K562 (cell line): ENCODE results near the gene P2RY13. TPM values are rescaled to one million over a fixed set of nuclear protein-coding genes. Genes with fewer than 3 reads are reported as not detected.

Source experiments
- ATAC-seq: fragments of 200-7000 bp; cut with Tn5 transposase; 3 replicates; pipeline ENCODE4 v1.9.1; 2020; ENCODE audit warnings: moderate library complexity
- BruUV-seq: library from RNA; stranded (reverse); fragments of 400-500 nt; replicated peaks from 2 replicates; lab custom pipeline; 2021; lab: Mats Ljungman, UMichigan
- CTCF ChIA-PET: fragments of 300-600 bp; formaldehyde crosslinking; extraction: SDS; loops from one replicate; lab custom pipeline; 2021; ENCODE audit warnings: low intra/inter-chr PET ratio; lab: Yijun Ruan, JAX
- POLR2A ChIA-PET: fragments of 300-600, 350-650 bp; sonication (Branson Sonifier 250); formaldehyde crosslinking; extraction: SDS; loops from one replicate; lab custom pipeline; 2021; ENCODE audit warnings: antibody characterized with exemption, inconsistent platforms; lab: Yijun Ruan, JAX
- DNase-seq, 4 experiments: peaks; one replicate each; pipeline versions ENCODE4 v3.0.0 to v3.0.0-alpha.2; 2011 to 2018; ENCODE audit warnings: low spot score in 3 of 4, mixed read lengths in 3 of 4; ENCODE audit errors: extremely low read depth in 1 of 4
- FAIRE-seq: peaks from 2 replicates; lab custom pipeline; 2011; peaks lifted over from hg19 to GRCh38; lab: Jason Lieb, UNC
- H2AFZ ChIP-seq: 2 replicates; pipeline ENCODE4 v1.6.0; 2011; ENCODE audit warnings: low read depth, low read length, control low read depth, inconsistent platforms
- H3K27ac ChIP-seq: fragments of 200-600 bp; 3 replicates; pipeline ENCODE4 v1.8.0; 2011; ENCODE audit warnings: low read depth, mild to moderate bottlenecking, control low read depth, inconsistent platforms, low read length, moderate library complexity, mixed read lengths; ENCODE audit errors: extremely low read depth
- H3K27me3 ChIP-seq, 2 experiments: fragments of 300-600 bp in 1 of 2; 2 replicates in 1 of 2; 3 replicates in 1 of 2; pipeline versions ENCODE4 v1.6.0 to v1.8.0; 2011; ENCODE audit warnings: inconsistent platforms in 2 of 2, low read length in 2 of 2, mild to moderate bottlenecking in 1 of 2, mixed read lengths in 1 of 2, moderate library complexity in 1 of 2; ENCODE audit not compliant: control insufficient read depth in 2 of 2, insufficient read depth in 2 of 2
- H3K36me3 ChIP-seq: fragments of 300-600 bp; 3 replicates; pipeline ENCODE4 v1.8.0; 2011; ENCODE audit warnings: mild to moderate bottlenecking, low read length, inconsistent platforms; ENCODE audit not compliant: control insufficient read depth, insufficient read depth
- H3K4me1 ChIP-seq, 2 experiments: fragments of 200-600 bp in 1 of 2; replicated peaks in 1 of 2; 2 replicates in 1 of 2; 3 replicates in 1 of 2; pipeline versions ENCODE4 v1.5.1 to v1.8.0; 2011; ENCODE audit warnings: inconsistent platforms in 2 of 2, low read length in 2 of 2, mild to moderate bottlenecking in 1 of 2, mixed read lengths in 1 of 2, moderate library complexity in 1 of 2; ENCODE audit not compliant: control insufficient read depth in 2 of 2, insufficient read depth in 2 of 2
- H3K4me2 ChIP-seq: 2 replicates; pipeline ENCODE4 v1.6.1; 2011; ENCODE audit warnings: low read length, control low read depth, inconsistent platforms, mixed read lengths; ENCODE audit not compliant: insufficient read depth
- H3K4me3 ChIP-seq: fragments of 200-600 bp; sonication (generic), shearing (Covaris generic); 2 replicates; pipeline ENCODE4 v1.5.1; 2016; ENCODE audit warnings: control low read depth, inconsistent platforms
- H3K79me2 ChIP-seq: fragments of 200-600 bp; 3 replicates; pipeline ENCODE4 v1.8.0; 2011; ENCODE audit warnings: low read length, inconsistent platforms; ENCODE audit not compliant: control insufficient read depth, insufficient read depth
- H3K9ac ChIP-seq, 2 experiments: 2 replicates each; pipeline versions ENCODE4 v1.6.0 to v1.6.1; 2011; ENCODE audit warnings: low read depth in 2 of 2, low read length in 2 of 2, control low read depth in 1 of 2, inconsistent platforms in 1 of 2, mild to moderate bottlenecking in 1 of 2, mixed read lengths in 1 of 2; ENCODE audit not compliant: insufficient read depth in 1 of 2
- H3K9me1 ChIP-seq: one replicate; pipeline ENCODE4 v1.6.0; 2011; ENCODE audit warnings: inconsistent platforms, mild to moderate bottlenecking, low read length, moderate library complexity; ENCODE audit not compliant: control insufficient read depth, insufficient read depth
- H3K9me3 ChIP-seq: replicated peaks from 2 replicates; pipeline ENCODE4 v1.5.1; 2011; ENCODE audit warnings: low read depth, low read length, inconsistent platforms; ENCODE audit not compliant: control insufficient read depth, insufficient read depth
- H4K20me1 ChIP-seq: replicated peaks from 2 replicates; pipeline ENCODE4 v1.6.1; 2011; ENCODE audit warnings: low read length, inconsistent platforms, mixed read lengths; ENCODE audit not compliant: control insufficient read depth, insufficient read depth
- BCOR ChIP-seq: fragments of 450-650 bp; IDR thresholded peaks from 2 replicates; pipeline ENCODE4 v1.6.1; 2016
- FUS ChIP-seq: fragments of 200-400 bp; formaldehyde crosslinking; optimal IDR thresholded peaks from 2 replicates; pipeline ENCODE3; 2017; ENCODE audit warnings: low read depth, low read length
- GATAD2B ChIP-seq: fragments of 450-650 bp; IDR thresholded peaks from 2 replicates; pipeline ENCODE4 v1.6.1; 2017; ENCODE audit warnings: mild to moderate bottlenecking, borderline replicate concordance
- MCM5 ChIP-seq: fragments of 450-650 bp; IDR thresholded peaks from 2 replicates; pipeline ENCODE4 v1.6.1; 2016; ENCODE audit warnings: low read depth
- MYBL2 ChIP-seq, 2 experiments: fragments of 450-650 bp in 1 of 2; sonication (generic) in 1 of 2; formaldehyde crosslinking in 1 of 2; IDR thresholded peaks; 2 replicates each; pipeline versions ENCODE4 v1.6.1 to v1.8.1; 2017 to 2022; ENCODE audit warnings: borderline replicate concordance in 1 of 2, inconsistent platforms in 1 of 2, low read depth in 1 of 2, mild to moderate bottlenecking in 1 of 2, missing genetic modification reagents in 1 of 2, moderate library complexity in 1 of 2
- NR4A1 ChIP-seq, 2 experiments: fragments of 250-450 bp in 1 of 2; fragments of 450-650 bp in 1 of 2; sonication (Bioruptor Pico) in 1 of 2; IDR thresholded peaks; 2 replicates each; pipeline versions ENCODE4 v1.4.0 to v1.6.1; 2016 to 2020; ENCODE audit warnings: mild to moderate bottlenecking in 2 of 2, missing compliant biosample characterization in 1 of 2, missing genetic modification characterization in 1 of 2, moderate library complexity in 1 of 2
- RBBP5 ChIP-seq: fragments of 200-600 bp; sonication (generic); IDR thresholded peaks from 2 replicates; pipeline ENCODE4 v1.6.1; 2012; ENCODE audit warnings: borderline replicate concordance, mild to moderate bottlenecking, low read length, control low read depth, inconsistent platforms; ENCODE audit not compliant: insufficient read depth, poor library complexity, severe bottlenecking
- SRF ChIP-seq, 2 experiments: fragments of 250-450, 450-650 bp in 1 of 2; sonication (Bioruptor Pico) in 1 of 2; sonication (generic) in 1 of 2; formaldehyde crosslinking; IDR thresholded peaks; 2 replicates each; pipeline versions ENCODE4 v1.5.0 to v1.5.1; 2020 to 2022; ENCODE audit warnings: mild to moderate bottlenecking in 1 of 2, missing genetic modification reagents in 1 of 2
- ZNF133 ChIP-seq: fragments of 250-450 bp; sonication (Bioruptor Pico); IDR thresholded peaks from 2 replicates; pipeline ENCODE4 v1.4.0; 2020; ENCODE audit warnings: mild to moderate bottlenecking
- WGBS: fragments of 100-300 bp; shearing (Covaris generic); methylation state at CpG from one replicate; pipeline ENCODE4 v1.1.6; 2016; ENCODE audit warnings: low coverage, mixed read lengths; ENCODE audit not compliant: insufficient coverage; ENCODE audit errors: missing lambda C conversion rate; 5-methylcytosine and 5-hydroxymethylcytosine counted together
- in situ Hi-C: fragments of 300-500 bp; cut with MboI; formaldehyde crosslinking; loops from 4 replicates; pipeline ENCODE4 v1.15.0; 2018; ENCODE audit warnings: inconsistent platforms, mixed read lengths
- intact Hi-C: fragments of 100-400 bp; cut with micrococcal nuclease; formaldehyde crosslinking; loops from 2 replicates; pipeline ENCODE4 v1.14.2; 2022
- polyA plus RNA-seq, 8 experiments: library from polyadenylated mRNA; depleted of rRNA in 4 of 8; stranded (reverse) in 5 of 8; unstranded in 3 of 8; fragments of >200 nt; fragmentation: Nextera tagmentation in 2 of 8; fragmentation: Illumina TruSeq in 1 of 8; extraction: Ambion mirVana in 2 of 8; extraction: Trizol in 1 of 8; gene quantifications; 2 replicates each; pipeline versions ENCODE4 v1.2.1 to v1.2.3, GENCODE V29; 2011 to 2014; ENCODE audit warnings: inconsistent platforms in 1 of 8, missing spikeins in 1 of 8
- total RNA-seq, 7 experiments: library from RNA; depleted of rRNA in 6 of 7; stranded (reverse); fragments of >200 nt in 6 of 7; fragmentation: Illumina TruSeq in 2 of 7; extraction: Trizol in 2 of 7; gene quantifications; 2 replicates each; pipeline versions ENCODE4 v1.2.1 to v1.2.3, GENCODE V29; 2011 to 2021; ENCODE audit warnings: low replicate concordance in 1 of 7
- TF ChIP-seq, protein P1 (sequence below): fragments of 200-800 bp; sonication (Bioruptor generic); IDR thresholded peaks from 2 replicates; pipeline ENCODE4 v1.6.1; 2016; ENCODE audit warnings: missing genetic modification characterization, missing compliant biosample characterization
- TF ChIP-seq, protein P2 (sequence below): sonication (generic); formaldehyde crosslinking; IDR thresholded peaks from 2 replicates; pipeline ENCODE4 v1.8.0; 2023; ENCODE audit warnings: mild to moderate bottlenecking, missing genetic modification reagents

The P2RY13 gene
- total and polyA plus RNA-seq, 9 of the 15 experiments (the other 6 are each of a cell fraction or from before 2014, with no cell fraction given), result not detected

DNA sequence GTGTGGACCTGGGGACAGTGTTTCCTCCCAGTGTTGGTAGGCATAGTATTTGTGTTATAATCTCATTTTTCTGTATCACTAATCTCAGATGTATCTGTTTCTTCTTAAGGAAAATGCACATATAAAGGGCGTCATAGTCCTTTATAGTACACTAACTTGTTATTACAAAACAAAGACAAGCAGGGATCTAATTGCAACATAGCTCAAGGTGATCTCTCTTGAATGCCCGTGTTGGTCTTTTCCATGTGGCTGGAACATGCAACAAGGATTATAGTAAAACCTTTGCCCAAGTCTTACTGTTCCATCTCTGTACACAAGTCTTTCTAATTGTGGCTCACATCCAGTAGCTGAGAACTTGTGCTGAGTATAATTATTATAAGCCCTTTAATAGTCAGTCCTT, 9.2 kb downstream of the P2RY13 start:
- ChIA-PET CTCF (no interaction called here), POLR2A (interaction anchor here (1.2 kb wide), 1 partner anchor 12 kb away, joined by 3 read pairs; no protein-coding TSS in a partner anchor)
- Histone ChIP-seq H3K27ac (no peak overlapping the region), H4K20me1 (no peaks in the 10 kb centered on the region), H3K36me3 (no peaks in the 10 kb centered on the region), H3K4me2 (no peak overlapping the region), H3K9me3 (no peaks in the 10 kb centered on the region), H3K9ac (no peak overlapping the region), H3K4me3 (no peak overlapping the region), H3K9me1 (no peaks in the 10 kb centered on the region), H2AFZ (no peak overlapping the region), H3K27me3 (peaks cover 5 to 8% of the 10 kb centered on the region in 2 experiments; a peak in 3 of 5 replicates), H3K79me2 (no peaks in the 10 kb centered on the region), H3K4me1 (no peaks in the 10 kb centered on the region)
- 0% methylated on average over 2 of the region's 2 CpGs for WGBS
- in situ Hi-C loops (no loop called here), intact Hi-C loops (no loop called here)
- ATAC-seq (no peak), DNase-seq (no peak), FAIRE-seq (no peak)
- no TSS peak for BruUV-seq
- no peak for TF ChIP-seq FUS
- TF ChIP-seq, protein P1, sequence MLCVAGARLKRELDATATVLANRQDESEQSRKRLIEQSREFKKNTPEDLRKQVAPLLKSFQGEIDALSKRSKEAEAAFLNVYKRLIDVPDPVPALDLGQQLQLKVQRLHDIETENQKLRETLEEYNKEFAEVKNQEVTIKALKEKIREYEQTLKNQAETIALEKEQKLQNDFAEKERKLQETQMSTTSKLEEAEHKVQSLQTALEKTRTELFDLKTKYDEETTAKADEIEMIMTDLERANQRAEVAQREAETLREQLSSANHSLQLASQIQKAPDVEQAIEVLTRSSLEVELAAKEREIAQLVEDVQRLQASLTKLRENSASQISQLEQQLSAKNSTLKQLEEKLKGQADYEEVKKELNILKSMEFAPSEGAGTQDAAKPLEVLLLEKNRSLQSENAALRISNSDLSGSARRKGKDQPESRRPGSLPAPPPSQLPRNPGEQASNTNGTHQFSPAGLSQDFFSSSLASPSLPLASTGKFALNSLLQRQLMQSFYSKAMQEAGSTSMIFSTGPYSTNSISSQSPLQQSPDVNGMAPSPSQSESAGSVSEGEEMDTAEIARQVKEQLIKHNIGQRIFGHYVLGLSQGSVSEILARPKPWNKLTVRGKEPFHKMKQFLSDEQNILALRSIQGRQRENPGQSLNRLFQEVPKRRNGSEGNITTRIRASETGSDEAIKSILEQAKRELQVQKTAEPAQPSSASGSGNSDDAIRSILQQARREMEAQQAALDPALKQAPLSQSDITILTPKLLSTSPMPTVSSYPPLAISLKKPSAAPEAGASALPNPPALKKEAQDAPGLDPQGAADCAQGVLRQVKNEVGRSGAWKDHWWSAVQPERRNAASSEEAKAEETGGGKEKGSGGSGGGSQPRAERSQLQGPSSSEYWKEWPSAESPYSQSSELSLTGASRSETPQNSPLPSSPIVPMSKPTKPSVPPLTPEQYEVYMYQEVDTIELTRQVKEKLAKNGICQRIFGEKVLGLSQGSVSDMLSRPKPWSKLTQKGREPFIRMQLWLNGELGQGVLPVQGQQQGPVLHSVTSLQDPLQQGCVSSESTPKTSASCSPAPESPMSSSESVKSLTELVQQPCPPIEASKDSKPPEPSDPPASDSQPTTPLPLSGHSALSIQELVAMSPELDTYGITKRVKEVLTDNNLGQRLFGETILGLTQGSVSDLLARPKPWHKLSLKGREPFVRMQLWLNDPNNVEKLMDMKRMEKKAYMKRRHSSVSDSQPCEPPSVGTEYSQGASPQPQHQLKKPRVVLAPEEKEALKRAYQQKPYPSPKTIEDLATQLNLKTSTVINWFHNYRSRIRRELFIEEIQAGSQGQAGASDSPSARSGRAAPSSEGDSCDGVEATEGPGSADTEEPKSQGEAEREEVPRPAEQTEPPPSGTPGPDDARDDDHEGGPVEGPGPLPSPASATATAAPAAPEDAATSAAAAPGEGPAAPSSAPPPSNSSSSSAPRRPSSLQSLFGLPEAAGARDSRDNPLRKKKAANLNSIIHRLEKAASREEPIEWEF, result no peak
- TF ChIP-seq, protein P2, sequence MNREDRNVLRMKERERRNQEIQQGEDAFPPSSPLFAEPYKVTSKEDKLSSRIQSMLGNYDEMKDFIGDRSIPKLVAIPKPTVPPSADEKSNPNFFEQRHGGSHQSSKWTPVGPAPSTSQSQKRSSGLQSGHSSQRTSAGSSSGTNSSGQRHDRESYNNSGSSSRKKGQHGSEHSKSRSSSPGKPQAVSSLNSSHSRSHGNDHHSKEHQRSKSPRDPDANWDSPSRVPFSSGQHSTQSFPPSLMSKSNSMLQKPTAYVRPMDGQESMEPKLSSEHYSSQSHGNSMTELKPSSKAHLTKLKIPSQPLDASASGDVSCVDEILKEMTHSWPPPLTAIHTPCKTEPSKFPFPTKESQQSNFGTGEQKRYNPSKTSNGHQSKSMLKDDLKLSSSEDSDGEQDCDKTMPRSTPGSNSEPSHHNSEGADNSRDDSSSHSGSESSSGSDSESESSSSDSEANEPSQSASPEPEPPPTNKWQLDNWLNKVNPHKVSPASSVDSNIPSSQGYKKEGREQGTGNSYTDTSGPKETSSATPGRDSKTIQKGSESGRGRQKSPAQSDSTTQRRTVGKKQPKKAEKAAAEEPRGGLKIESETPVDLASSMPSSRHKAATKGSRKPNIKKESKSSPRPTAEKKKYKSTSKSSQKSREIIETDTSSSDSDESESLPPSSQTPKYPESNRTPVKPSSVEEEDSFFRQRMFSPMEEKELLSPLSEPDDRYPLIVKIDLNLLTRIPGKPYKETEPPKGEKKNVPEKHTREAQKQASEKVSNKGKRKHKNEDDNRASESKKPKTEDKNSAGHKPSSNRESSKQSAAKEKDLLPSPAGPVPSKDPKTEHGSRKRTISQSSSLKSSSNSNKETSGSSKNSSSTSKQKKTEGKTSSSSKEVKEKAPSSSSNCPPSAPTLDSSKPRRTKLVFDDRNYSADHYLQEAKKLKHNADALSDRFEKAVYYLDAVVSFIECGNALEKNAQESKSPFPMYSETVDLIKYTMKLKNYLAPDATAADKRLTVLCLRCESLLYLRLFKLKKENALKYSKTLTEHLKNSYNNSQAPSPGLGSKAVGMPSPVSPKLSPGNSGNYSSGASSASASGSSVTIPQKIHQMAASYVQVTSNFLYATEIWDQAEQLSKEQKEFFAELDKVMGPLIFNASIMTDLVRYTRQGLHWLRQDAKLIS, result no peak
- TF ChIP-seq BCOR, result no peak
- no peak for TF ChIP-seq GATAD2B
- no peak for TF ChIP-seq SRF (CRISPR knock-in tag; IDR thresholded peaks at IDR 0.05)
- TF ChIP-seq ZNF133 (CRISPR knock-in tag), result no peak
- no peak for TF ChIP-seq MCM5
- TF ChIP-seq RBBP5, result no peak
- TF ChIP-seq NR4A1 (CRISPR knock-in tag; IDR thresholded peaks at IDR 0.05), result no peak
- TF ChIP-seq NR4A1 (tag; IDR thresholded peaks at IDR 0.05), result no peak
- no peak for TF ChIP-seq MYBL2 (IDR thresholded peaks at IDR 0.05; ENCODE audit: low read depth)
- no peak for TF ChIP-seq MYBL2 (CRISPR knock-in tag; IDR thresholded peaks at IDR 0.05; ENCODE audit: borderline replicate concordance)
